ENCODE measurements around the gene IREB2. TPM values are rescaled to one million over a fixed set of nuclear protein-coding genes. Genes with fewer than 3 reads are reported as not detected.
A peak's percentile ranks its signal among the peaks of the same experiment; 100 is the strongest.

The IREB2 gene
- total RNA-seq (100 to 1,000 TPM in 2 of 9 donors, 10 to 100 TPM in 7; 54.8 to 148 (median 89.8) TPM), polyA plus RNA-seq (10 to 100 TPM; 11.8 to 57.5 (median 25.8) TPM)
- long read RNA-seq, donor 1, full-length matches to known transcripts: 5 of 5 reads
- long read RNA-seq, donor 1, partial matches to known transcripts: 0 of 5 reads
- long read RNA-seq, donor 1, other reads (novel, unspliced or antisense): 0 of 5 reads
- long read RNA-seq, donor 2, full-length matches to known transcripts: 7 of 12 reads
- long read RNA-seq, donor 2, partial matches to known transcripts: 5 of 12 reads
- long read RNA-seq, donor 2, other reads (novel, unspliced or antisense): 0 of 12 reads
- long read RNA-seq, donor 3, full-length matches to known transcripts: 7 of 7 reads
- long read RNA-seq, donor 3, partial matches to known transcripts: 0 of 7 reads
- long read RNA-seq, donor 3, other reads (novel, unspliced or antisense): 0 of 7 reads
- long read RNA-seq, donor 4, partial matches to known transcripts: 3 of 15 reads
- long read RNA-seq, donor 4, other reads (novel, unspliced or antisense): 12 of 15 reads
- long read RNA-seq, donor 5, full-length matches to known transcripts: 16 of 29 reads
- long read RNA-seq, donor 5, partial matches to known transcripts: 8 of 29 reads
- long read RNA-seq, donor 5, other reads (novel, unspliced or antisense): 5 of 29 reads
- long read RNA-seq, donor 6, full-length matches to known transcripts: 2 of 12 reads
- long read RNA-seq, donor 6, partial matches to known transcripts: 4 of 12 reads
- long read RNA-seq, donor 6, other reads (novel, unspliced or antisense): 6 of 12 reads
- long read RNA-seq, donor 7, full-length matches to known transcripts: 4 of 4 reads
- long read RNA-seq, donor 7, partial matches to known transcripts: 0 of 4 reads
- long read RNA-seq, donor 7, other reads (novel, unspliced or antisense): 0 of 4 reads
- long read RNA-seq, donor 8, full-length matches to known transcripts: 12 of 12 reads
- long read RNA-seq, donor 8, partial matches to known transcripts: 0 of 12 reads
- long read RNA-seq, donor 8, other reads (novel, unspliced or antisense): 0 of 12 reads
- long read RNA-seq, donor 9, full-length matches to known transcripts: 4 of 60 reads
- long read RNA-seq, donor 9, partial matches to known transcripts: 56 of 60 reads
- long read RNA-seq, donor 9, other reads (novel, unspliced or antisense): 0 of 60 reads
- long read RNA-seq, donor 10, full-length matches to known transcripts: 4 of 4 reads
- long read RNA-seq, donor 10, partial matches to known transcripts: 0 of 4 reads
- long read RNA-seq, donor 10, other reads (novel, unspliced or antisense): 0 of 4 reads

DNA sequence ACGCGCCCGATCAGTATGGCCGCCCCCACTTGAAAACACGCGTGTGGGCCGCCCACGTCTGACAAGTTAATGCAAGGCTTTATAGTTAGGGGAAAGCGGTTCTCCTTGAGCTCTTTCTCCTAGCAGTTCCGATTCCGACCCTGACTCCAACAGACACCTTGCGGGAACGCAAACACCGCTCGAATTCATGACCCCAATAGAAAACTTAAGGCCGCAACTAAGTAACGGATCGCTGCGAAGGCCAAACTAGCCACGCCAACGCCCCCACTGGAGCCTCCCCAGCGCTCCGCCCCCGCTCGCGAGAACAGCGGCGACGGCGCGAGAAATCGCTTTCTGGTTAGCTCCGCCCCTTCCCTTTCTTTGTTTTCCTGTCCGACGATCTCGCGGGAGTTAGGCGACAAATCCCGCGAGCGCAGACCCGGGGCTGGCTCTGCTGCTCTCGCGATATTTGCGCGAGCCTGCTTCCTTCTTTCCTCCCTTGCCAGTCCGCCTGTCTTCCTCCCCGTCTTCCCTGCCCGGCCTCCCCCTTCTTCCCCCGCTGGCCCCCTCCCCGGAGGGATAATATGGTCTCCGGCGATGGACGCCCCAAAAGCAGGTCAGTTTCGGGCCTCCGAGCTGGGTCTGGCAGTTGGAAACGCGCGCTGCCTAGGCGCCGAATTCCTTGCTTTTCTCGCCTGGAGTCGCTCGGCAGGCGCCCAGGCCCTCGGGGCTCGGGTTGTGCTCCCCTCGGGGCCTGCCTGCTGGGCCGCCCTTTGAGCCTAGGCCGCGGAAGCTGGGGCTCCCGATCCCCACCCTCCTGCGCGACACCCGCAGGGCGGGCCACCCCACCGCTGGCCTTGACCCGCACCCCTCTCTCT is at the start of gene IREB2:
Gene IREB2, plus strand, starts transcription at position 455 of the 857 bp plus-strand sequence. Its CDS starts 122 bp downstream, at position 577.
- Histone ChIP-seq H3K9me3 (replicated peaks in 1 of 3) (no peaks in the 10 kb centered on the region), H3K4me3 (peak within 1 kb of the TSS; percentile 86 to 100 (median 98)), H3K27ac (peak within 1 kb of the TSS; percentile 83 to 98 (median 92)), H3K4me1 (replicated peaks in 1 of 2) (peaks cover 44 to 48% of the 10 kb centered on the region in 2 donors), H3K27me3 (no peaks in the 10 kb centered on the region), H3K36me3 (replicated peaks in 1 of 2) (peaks cover 0 to 24% of the 10 kb centered on the region in 2 donors)
- DNase-seq: peak; percentile 97 to 99 (median 98)
- WGBS, 4 donors: 0 to 1% (median 1%) methylated on average over 40 to 78 of the region's 78 CpGs
- intact Hi-C loops (cut with DNase I): loop anchor here in 1 of 2 donors (5.0 kb wide), 1 partner anchor 44 kb away; no protein-coding TSS in a partner anchor
- TF ChIP-seq POLR2A (IDR thresholded peaks at IDR 0.05): peak; percentile 10 to 66
- no peak for TF ChIP-seq CTCF (IDR thresholded peaks at IDR 0.05)

DNA sequence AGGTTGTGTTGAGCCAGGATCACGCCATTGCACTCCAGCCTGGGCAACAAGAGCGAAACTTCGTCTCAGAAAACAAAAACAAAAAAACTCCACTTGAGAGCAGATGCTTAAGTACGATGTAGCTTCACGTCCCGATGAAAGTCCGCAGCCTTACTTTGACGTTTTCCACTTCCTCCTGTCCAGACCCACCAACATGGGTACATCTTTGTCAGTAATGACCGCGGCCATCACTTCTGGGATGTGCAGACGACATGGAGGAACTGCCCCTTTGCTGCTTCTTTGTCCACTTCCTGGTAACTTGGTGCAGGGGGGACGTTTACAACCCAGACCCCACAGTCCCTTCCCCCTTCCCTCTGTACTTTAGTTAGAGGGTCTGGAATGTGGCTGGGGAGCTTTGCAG is 49.2 kb upstream of the IREB2 start:
- peaks cover 13% of the 10 kb centered on the region for H3K27me3 ChIP-seq
- H3K9me3 ChIP-seq (replicated peaks in 1 of 3): no peaks in the 10 kb centered on the region
- H3K36me3 ChIP-seq (replicated peaks in 1 of 2): no peaks in the 10 kb centered on the region
- no peak for DNase-seq
- intact Hi-C loops (cut with DNase I): no loop called here
- no peak overlapping the region for H3K27ac ChIP-seq
- H3K4me1 ChIP-seq (replicated peaks in 1 of 2): no peaks in the 10 kb centered on the region
- TF ChIP-seq CTCF (IDR thresholded peaks at IDR 0.05) (no peak), POLR2A (IDR thresholded peaks at IDR 0.05) (no peak)
- H3K4me3 ChIP-seq: no peak overlapping the region
- 74 to 80% (median 78%) methylated on average over 12 of the region's 12 CpGs for WGBS, 4 donors

GRCh38 chr15:78389322-78389721 is 48.7 kb upstream of the IREB2 start:
- 46 to 57% (median 54%) methylated on average over 4 to 7 of the region's 7 CpGs for WGBS, 4 donors
- peaks cover 13% of the 10 kb centered on the region for H3K27me3 ChIP-seq
- no peaks in the 10 kb centered on the region for H3K4me1 ChIP-seq (replicated peaks in 1 of 2)
- no peak overlapping the region for H3K27ac ChIP-seq
- intact Hi-C loops (cut with DNase I): no loop called here
- H3K4me3 ChIP-seq: no peak overlapping the region
- TF ChIP-seq POLR2A (IDR thresholded peaks at IDR 0.05) (no peak), CTCF (IDR thresholded peaks at IDR 0.05) (no peak)
- no peak for DNase-seq
- no peaks in the 10 kb centered on the region for H3K9me3 ChIP-seq (replicated peaks in 1 of 3)
- H3K36me3 ChIP-seq (replicated peaks in 1 of 2): no peaks in the 10 kb centered on the region

All from adrenal gland (tissue), 19 donors.